ENCODE measurements around the gene PAK1IP1. TPM values are rescaled to one million over a fixed set of nuclear protein-coding genes. Genes with fewer than 3 reads are reported as not detected.
"Not testable (repeated sequence)": the region's sequence is repeated elsewhere in the genome, so short reads cannot be mapped to it uniquely, and the experiment has no call there.

The PAK1IP1 gene
- total RNA-seq, 1 donor from 2014 or later: 30.8 TPM

GRCh38 chr6:10742251-10742650 lies 47.5 kb downstream of the PAK1IP1 start:
- Histone ChIP-seq H3K36me3 (ENCODE audit: control insufficient read depth, insufficient read depth, low read length) (no peaks in the 10 kb centered on the region), H3K4me3 (ENCODE audit: low read depth, low read length) (no peak overlapping the region), H3K27me3 (ENCODE audit: control insufficient read depth, insufficient read depth, low read length) (no peaks in the 10 kb centered on the region)
- TF ChIP-seq CTCF (IDR thresholded peaks at IDR 0.05; ENCODE audit: insufficient read depth, low read length, poor library complexity, severe bottlenecking): no peak
- DNase-seq (ENCODE audit: low read depth): no peak

- Histone ChIP-seq H3K27me3 (ENCODE audit: control insufficient read depth, insufficient read depth, low read length) (no peaks in the 10 kb centered on the region), H3K36me3 (ENCODE audit: control insufficient read depth, insufficient read depth, low read length) (no peaks in the 10 kb centered on the region), H3K4me3 (ENCODE audit: low read depth, low read length) (no peak overlapping the region)
- no peak for TF ChIP-seq CTCF (IDR thresholded peaks at IDR 0.05; ENCODE audit: insufficient read depth, low read length, poor library complexity, severe bottlenecking)
- no peak for DNase-seq (ENCODE audit: low read depth)
These were observed 48.7 kb downstream of the PAK1IP1 start for GRCh38 chr6:10743515-10743914.

- no peaks in the 10 kb centered on the region for H3K36me3 ChIP-seq (ENCODE audit: control insufficient read depth, insufficient read depth, low read length)
- no peaks in the 10 kb centered on the region for H3K27me3 ChIP-seq (ENCODE audit: control insufficient read depth, insufficient read depth, low read length)
- no peak for TF ChIP-seq CTCF (IDR thresholded peaks at IDR 0.05; ENCODE audit: insufficient read depth, low read length, poor library complexity, severe bottlenecking)
- H3K4me3 ChIP-seq (ENCODE audit: low read depth, low read length): no peak overlapping the region
- no peak for DNase-seq (ENCODE audit: low read depth)
These were observed 50.3 kb downstream of the PAK1IP1 start for GRCh38 chr6:10745116-10745515.

- Histone ChIP-seq H3K27me3 (ENCODE audit: control insufficient read depth, insufficient read depth, low read length) (no peaks in the 10 kb centered on the region), H3K4me3 (ENCODE audit: low read depth, low read length) (peak overlapping the region; percentile 68), H3K36me3 (ENCODE audit: control insufficient read depth, insufficient read depth, low read length) (peaks cover 4% of the 10 kb centered on the region)
- no peak for DNase-seq (ENCODE audit: low read depth)
- TF ChIP-seq CTCF (IDR thresholded peaks at IDR 0.05; ENCODE audit: insufficient read depth, low read length, poor library complexity, severe bottlenecking): no peak
These were observed 52.1 kb downstream of the PAK1IP1 start for GRCh38 chr6:10746915-10747250.

- DNase-seq (ENCODE audit: low read depth): peak; percentile 75
- no peak for TF ChIP-seq CTCF (IDR thresholded peaks at IDR 0.05; ENCODE audit: insufficient read depth, low read length, poor library complexity, severe bottlenecking)
- Histone ChIP-seq H3K36me3 (ENCODE audit: control insufficient read depth, insufficient read depth, low read length) (peaks cover 4% of the 10 kb centered on the region), H3K4me3 (ENCODE audit: low read depth, low read length) (peak within 1 kb of the TSS; percentile 68), H3K27me3 (ENCODE audit: control insufficient read depth, insufficient read depth, low read length) (no peaks in the 10 kb centered on the region)
These were observed 52.6 kb downstream of the PAK1IP1 start, which contains the start of gene TMEM14B for GRCh38 chr6:10747251-10747972. TSS of gene TMEM14B (plus strand) at chr6:10747805. CDS start at chr6:10749246, 1,441 bp downstream.

- DNase-seq (ENCODE audit: low read depth): no peak
- TF ChIP-seq CTCF (IDR thresholded peaks at IDR 0.05; ENCODE audit: insufficient read depth, low read length, poor library complexity, severe bottlenecking): no peak
- Histone ChIP-seq H3K36me3 (ENCODE audit: control insufficient read depth, insufficient read depth, low read length) (peaks cover 6% of the 10 kb centered on the region), H3K27me3 (ENCODE audit: control insufficient read depth, insufficient read depth, low read length) (no peaks in the 10 kb centered on the region), H3K4me3 (ENCODE audit: low read depth, low read length) (no peak overlapping the region)
These were observed 55.0 kb downstream of the PAK1IP1 start for GRCh38 chr6:10749734-10750133.

- not testable (repeated sequence) for H3K36me3 ChIP-seq (ENCODE audit: control insufficient read depth, insufficient read depth, low read length); H3K4me3 ChIP-seq (ENCODE audit: low read depth, low read length); H3K27me3 ChIP-seq (ENCODE audit: control insufficient read depth, insufficient read depth, low read length); DNase-seq (ENCODE audit: low read depth)
These were observed 55.8 kb downstream of the PAK1IP1 start for GRCh38 chr6:10750568-10750967.

- H3K36me3 ChIP-seq (ENCODE audit: control insufficient read depth, insufficient read depth, low read length); H3K27me3 ChIP-seq (ENCODE audit: control insufficient read depth, insufficient read depth, low read length); H3K4me3 ChIP-seq (ENCODE audit: low read depth, low read length); DNase-seq (ENCODE audit: low read depth): not testable (repeated sequence)
These were observed 57.0 kb downstream of the PAK1IP1 start for GRCh38 chr6:10751757-10752156.

All from kidney epithelial cell (primary cell).